Measurements from ENCODE around the gene GSE1.

GSE1 gene

GRCh38 chr16:85612801-85613603, at the start of gene GSE1:
Gene GSE1, plus strand, starts transcription at chr16:85613322. Its CDS starts 70 bp downstream, at chr16:85613392.
- no peak for DNase-seq (ENCODE audit: low read depth)

DNA sequence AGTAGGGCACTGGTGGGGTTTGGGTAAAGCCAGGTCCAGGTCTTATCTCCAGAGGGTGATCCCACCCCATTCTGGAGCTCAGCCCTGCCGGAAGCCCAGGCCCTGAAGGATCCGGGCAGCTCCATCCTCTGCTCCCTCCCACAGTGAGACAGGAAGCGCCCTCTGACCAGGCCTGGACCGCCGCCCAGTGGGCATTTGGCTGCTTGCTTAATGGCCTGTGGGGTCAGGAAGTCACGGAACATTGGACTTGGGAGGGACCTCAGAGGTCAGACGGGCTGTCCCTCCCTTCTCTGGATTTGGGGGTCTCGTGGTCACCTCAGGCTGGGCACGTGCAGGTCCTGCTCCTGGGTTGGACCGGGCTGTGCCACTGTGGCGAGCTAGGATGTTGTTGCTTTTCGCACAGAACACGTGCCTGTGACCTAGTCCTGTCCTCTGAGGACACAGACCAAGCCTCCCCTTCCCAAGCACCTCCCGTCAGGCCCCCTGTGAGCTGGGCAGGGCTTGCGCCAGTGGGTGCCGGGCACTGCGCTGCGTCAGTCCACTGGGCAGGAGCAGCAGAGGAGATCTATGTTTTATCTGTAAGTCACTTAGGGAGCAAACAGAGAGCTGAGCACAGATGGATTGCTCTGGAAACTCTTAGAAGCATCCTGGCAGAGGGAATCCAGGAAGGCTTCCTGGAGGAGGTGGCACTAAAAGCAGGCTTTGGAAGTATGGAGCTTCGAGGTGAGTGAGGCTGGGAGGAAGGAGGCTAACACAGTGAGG, 49.4 kb upstream of the GSE1 start:
- no peak for DNase-seq (ENCODE audit: low read depth)

DNA sequence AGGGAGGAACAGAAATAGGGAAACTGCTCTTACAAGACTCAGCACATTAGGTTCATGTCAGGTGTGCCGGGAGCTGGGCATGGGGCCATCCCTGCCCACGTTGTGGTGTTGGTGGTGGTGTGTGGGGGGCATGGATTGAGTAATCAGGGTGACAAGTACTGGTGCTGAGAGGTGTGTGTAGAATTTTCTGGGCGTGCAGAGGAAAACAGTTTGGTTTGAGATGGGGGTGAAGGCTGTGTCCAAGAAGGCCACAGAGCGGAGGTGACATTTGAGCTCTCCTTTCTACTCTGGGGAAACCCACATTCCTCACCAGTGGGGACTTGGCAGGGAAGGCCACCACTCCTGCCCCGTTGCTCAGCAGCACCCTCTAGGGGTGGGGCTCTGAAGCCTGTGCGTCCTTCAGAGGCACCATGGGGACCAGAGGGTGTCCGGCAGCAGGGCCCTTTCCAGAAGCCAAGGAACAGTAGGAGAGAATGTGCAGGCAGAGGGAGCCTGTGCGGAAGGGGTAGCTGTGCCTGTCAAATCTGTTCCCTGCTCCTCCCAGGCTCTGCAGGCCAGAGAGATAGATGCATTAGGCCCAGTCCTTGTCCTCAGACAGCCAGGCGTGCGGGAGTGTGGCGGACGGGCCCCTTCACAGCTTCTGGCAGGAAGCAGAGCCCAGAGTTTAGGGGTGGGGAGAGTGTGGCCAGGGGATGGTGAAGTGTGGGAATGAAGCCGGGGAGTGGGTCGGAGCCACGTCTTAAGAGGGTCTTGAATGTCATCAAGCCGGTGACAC, 48.7 kb upstream of the GSE1 start:
- DNase-seq (ENCODE audit: low read depth) = no peak

- DNase-seq (ENCODE audit: low read depth) = no peak
Measured at GRCh38 chr16:85565340-85565739, 47.8 kb upstream of the GSE1 start.

GRCh38 chr16:85565801-85566526, 47.2 kb upstream of the GSE1 start:
- no peak for DNase-seq (ENCODE audit: low read depth)

- no peak for DNase-seq (ENCODE audit: low read depth)
Measured at GRCh38 chr16:85566561-85567100, 46.5 kb upstream of the GSE1 start.

DNA sequence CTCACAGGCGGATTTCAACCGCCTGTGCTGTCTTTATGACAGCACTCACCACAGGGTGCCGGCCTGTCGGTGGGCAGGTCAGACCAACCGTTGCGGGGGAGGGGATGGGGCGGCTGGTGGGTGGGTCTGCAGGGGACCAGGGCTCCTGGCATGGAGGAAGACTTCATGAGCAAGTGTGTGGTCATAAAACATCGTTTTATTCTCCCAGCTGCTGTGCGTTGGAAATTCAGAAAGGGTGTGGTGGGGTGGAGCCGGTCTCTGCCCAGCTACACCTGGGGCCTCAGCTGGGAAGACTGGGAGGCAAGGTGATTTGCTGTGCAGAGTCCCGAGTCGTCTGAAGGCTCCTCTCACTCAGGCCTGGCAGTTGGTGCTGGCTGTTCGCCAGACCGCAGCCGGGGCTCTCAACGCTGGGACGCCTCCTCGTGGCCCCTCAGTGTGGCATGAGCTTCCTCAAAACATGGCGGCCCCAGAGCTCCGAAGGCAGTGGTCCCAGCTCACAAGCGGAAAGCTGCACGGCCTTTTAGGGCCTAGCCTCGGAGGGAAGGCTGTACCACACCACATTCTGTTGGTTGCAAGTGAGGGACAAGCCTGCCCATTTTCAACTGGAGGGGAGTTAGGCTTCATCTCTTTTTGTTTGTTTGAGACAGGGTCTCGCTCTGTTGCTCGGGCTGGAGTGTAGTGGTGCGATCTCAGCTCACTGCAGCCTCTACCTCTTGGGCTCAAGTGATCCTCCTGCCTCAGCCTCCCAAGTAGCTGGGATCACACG, 45.8 kb upstream of the GSE1 start:
- DNase-seq (ENCODE audit: low read depth) = no peak

DNA sequence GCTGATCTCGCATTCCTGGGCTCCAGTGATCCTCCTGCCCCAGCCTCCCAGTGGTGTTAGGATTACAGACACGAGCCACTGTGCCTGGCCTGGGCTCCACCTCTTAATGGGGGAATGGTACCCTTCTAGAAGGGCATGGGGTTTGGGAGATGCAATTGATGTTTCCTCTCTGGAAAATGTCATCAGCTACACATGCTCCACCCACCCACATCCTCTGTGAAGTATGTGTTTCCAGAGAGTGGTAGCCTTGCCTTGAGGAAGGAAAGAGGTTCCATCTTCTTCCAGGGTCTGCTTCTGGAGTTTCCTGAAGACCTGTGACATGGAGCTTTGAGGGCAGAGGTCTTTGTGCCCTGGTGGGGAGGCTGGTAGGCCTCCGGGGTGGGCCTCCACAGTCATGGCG, 45.2 kb upstream of the GSE1 start:
- DNase-seq (ENCODE audit: low read depth) = no peak

- no peak for DNase-seq (ENCODE audit: low read depth)
Measured at GRCh38 chr16:85568519-85568918, 44.6 kb upstream of the GSE1 start.

DNA sequence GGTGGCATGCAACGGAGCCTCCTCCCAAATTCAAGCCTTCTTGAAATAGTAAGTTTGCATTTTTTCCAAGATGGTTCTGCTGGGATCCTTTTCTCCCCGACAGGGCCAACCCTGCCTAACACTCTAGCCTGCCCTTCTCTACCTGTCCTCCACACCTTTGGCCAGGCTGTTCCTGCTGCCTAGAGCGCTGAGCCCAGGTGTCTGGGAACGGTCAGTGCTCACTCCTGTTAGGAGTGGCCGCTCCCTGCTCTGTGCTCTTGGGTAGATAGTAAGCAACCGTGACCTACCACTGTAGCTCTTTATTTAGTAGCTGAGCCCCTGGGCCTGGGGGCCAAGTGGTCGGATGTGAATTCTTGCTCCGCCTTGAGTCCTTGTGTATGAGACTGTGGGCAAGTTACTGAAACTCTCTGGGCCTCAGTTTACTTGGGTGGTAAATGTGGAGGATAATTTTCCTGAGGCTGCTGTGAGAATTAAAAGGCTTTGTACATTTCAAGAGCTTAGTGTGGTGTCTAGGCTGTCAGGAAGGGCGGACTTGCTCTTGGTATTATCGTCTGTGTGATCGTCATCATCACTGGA, 44.0 kb upstream of the GSE1 start:
- no peak for DNase-seq (ENCODE audit: low read depth)

GRCh38 chr16:85569615-85570212, 43.4 kb upstream of the GSE1 start:
- DNase-seq (ENCODE audit: low read depth) = no peak

DNA sequence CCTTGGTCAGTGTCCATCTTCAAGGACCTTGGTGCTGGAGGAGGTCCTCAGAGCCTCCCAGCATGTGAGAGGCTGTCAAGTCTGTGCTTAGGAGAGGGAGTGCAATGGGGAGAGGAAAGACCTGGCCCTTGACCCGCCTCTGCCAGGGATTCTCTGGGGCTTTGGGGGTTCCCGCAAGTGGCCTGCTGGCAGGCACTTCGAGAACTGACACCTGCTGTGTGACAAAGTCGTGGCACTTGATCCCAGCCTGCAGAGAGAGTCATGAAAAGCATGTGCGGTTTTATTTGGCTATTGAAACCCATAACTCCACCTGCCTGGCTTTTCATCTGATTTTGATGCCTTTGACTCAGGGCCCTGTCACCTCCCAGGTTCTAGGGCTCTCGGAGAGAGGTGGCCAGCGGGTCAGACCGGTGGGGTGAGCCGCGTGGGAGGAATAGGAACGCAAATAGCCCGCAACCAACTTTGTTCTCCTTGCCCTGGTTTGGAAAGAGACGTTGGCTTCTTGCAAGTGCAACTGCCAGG, 42.8 kb upstream of the GSE1 start:
- no peak for DNase-seq (ENCODE audit: low read depth)

DNA sequence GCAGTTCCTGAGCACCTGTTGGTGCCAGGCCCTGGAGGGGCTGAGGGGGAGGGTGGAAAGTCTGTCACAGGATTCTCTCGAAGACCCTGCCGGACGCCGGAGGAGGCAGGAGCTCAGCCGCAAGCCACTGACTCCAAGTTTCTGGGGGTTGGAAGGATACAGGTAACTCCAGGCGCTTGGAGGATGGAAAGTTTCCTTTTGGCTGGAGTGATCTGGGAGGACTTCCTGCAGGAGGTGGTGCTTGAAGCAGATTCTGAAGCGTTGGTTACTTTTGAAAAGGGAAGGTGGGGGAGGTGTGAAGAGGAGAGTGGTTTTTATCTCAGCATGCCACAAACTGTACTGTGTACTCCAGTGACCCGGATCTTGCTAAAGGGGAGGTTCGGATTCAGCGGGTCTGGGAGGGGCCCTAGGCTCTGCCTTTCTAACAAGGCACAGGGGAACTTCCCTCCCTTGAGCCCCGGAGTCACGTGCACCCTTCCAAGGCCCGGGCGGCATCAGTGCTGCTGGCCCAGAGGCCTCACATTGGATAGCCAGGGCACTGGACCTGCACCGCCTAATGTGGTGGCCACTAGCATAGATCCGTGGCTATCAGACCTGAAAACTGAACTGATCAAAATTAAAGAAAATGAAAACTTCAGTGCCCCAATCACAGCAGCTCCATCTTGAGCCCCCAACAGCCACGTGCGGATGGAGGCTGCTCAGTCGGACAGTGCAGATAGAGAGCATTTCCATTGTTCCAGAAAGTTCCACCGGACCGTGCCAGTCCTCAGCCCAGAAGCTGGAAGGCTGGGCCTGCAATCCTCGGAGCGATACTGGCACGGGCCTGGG, 42.2 kb upstream of the GSE1 start:
- DNase-seq (ENCODE audit: low read depth) = no peak

DNA sequence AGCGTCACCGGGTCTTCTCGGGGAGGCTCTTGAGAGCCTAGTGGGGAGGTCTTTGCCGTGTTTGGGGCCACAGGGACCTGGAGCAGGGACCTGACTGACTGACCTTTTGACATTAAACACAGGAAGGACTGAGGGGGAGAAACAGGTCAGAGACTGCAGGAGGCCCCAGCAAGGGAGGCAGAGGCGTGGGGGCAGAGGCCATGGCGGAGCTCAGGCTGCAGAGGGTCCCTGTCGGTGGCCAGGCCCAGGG, 41.6 kb upstream of the GSE1 start:
- DNase-seq (ENCODE audit: low read depth) = no peak

DNA sequence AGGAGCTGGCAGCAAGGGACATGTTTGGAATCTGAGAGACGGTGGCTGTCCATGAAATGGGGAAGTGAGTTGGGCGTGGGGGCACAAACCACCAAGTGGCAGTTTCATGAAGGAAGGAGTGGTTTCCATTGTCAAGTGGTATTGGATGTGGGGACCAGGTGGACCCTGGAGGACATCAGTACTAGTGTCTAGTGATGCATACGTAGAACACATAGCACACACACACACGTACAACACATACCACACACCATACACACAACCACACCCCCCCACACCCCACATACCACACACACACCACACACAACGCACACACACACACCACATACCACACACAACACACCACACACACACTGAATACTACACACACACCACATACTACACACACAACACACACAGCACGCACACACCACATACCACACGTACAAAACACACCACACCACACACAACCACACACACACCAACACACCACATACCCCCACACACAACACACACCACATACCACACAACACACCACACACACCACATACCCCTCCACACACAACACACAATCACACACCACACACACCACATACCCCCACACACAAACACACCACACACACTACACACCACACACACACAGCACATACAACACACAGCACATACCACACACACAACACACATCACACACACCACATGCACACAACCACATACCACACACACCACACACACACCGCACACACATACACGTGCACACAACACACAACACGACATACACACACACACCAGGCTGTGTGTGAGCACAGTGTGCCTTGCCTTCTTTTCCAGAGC, 41.1 kb upstream of the GSE1 start:
- DNase-seq (ENCODE audit: low read depth) = no peak

GRCh38 chr16:85573045-85573695, 40.0 kb upstream of the GSE1 start:
- no peak for DNase-seq (ENCODE audit: low read depth)

- no peak for DNase-seq (ENCODE audit: low read depth)
Measured at GRCh38 chr16:85573696-85574641, 39.2 kb upstream of the GSE1 start.

All from stimulated activated CD4-positive, alpha-beta T cell treated with anti-CD3 and anti-CD28 coated beads, Interleukin-2, amount 100 ng/mL, for 4 hours (primary cell).